ENCODE measurements around the gene OR52A5.

Gene OR52A5

DNA sequence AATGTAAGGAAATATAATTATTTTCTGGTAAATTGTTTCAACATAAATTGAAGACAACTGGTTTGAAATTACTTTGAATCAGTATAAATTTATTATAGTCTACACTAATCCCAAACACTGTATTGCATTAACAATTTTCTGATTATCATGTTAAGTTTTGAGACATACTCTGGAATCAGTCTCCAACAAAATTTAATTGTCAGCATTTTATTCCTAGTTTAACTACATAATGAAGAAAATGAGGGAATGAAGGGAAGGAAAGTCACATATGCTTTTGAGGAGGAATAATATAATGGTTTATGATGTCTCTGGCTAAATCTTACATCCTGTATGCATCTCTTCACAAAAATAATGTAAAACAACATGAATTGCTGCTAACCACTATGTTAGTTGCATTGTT lies 54.6 kb downstream of the OR52A5 start:
- no peak for DNase-seq (ENCODE audit: low read depth)
- no peak overlapping the region for H3K4me3 ChIP-seq (ENCODE audit: low read depth, low read length)
- TF ChIP-seq CTCF (IDR thresholded peaks at IDR 0.05; ENCODE audit: control insufficient read depth, extremely low read depth, insufficient read depth), result no peak

DNA sequence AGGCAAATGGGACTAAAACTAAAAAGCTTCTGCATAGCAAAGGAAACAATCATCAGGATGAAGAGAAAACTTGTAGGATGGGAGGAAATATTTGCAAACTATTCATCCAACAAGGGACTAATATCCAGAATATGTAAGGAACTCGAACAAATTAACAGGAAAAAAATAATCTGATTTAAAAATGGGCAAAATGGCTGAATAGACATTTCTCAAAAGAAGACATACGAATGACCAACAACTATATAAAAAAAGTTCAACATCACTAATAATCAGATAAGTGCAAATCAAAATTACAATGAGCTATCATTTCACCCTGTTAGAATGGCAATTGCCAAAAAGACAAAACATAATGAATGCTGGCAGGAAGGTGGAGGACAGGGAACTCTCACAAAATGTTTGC lies 56.8 kb downstream of the OR52A5 start:
- DNase-seq (ENCODE audit: low read depth), result no peak
- no peak for TF ChIP-seq CTCF (IDR thresholded peaks at IDR 0.05; ENCODE audit: control insufficient read depth, extremely low read depth, insufficient read depth)
- H3K4me3 ChIP-seq (ENCODE audit: low read depth, low read length), result no peak overlapping the region

Measured in LNCaP clone FGC (cell line).